Measurements from ENCODE around the gene ADAMTS17. TPM values are rescaled to one million over a fixed set of nuclear protein-coding genes. Genes with fewer than 3 reads are reported as not detected.

Gene ADAMTS17
- polyA plus RNA-seq, 2 of the 4 experiments (the other 2 are of a cell fraction), result 0.05 TPM; not detected in 1

DNA sequence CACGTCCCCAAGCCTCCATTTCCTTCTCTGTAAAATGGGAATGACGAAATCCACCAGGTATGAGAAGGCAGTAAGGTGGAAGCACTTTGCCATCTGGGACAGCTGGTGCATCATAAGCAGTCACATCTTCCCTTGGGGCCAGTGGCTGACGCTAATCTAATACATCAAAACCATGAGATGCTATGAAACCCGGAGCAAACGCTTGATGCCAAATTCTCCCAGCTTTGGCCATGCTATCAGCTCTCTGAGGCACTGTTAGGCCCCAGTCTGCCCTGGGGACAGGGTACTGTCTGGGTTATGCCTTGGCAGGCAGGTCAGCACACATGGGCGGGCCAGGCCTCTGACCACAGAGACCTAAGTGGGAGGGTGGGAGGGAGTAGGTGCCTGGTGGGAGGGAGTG lies 66.1 kb downstream of the ADAMTS17 start:
- POLR2A ChIA-PET, result no interaction called here
- CTCF ChIA-PET, result no interaction called here

DNA sequence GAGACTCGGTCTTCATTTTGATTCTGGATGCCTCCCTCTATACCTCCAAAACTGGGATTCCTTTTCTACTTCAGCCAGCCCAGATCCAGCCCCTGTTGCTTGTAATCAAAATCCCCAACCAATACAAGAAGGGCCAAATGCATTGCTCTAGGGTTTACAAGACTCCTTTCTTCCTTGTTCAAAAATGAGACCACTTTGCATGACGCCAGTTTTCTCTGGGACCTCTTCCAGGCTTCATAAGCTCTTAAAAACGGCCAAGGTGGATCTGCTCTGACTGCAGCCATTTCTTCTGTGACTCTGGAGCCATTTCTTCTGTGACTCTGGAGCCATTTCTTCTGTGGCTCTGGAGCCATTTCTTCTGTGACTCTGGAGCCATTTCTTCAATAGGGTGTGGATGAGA lies 71.9 kb downstream of the ADAMTS17 start:
- ChIA-PET CTCF (interaction anchor here (0.6 kb wide), 1 partner anchor 273 kb away, joined by 3 read pairs; no protein-coding TSS in a partner anchor), POLR2A (no interaction called here)
- Histone ChIP-seq H3K9me3 (peaks cover 23% of the 10 kb centered on the region; the same call in 1 of the 3 replicates), H3K27ac (no peak overlapping the region), H3K4me1 (no peaks in the 10 kb centered on the region), H3K4me3 (no peak overlapping the region), H3K4me2 (no peak overlapping the region)
- no peak for TF ChIP-seq FOSB (CRISPR knock-in tag; IDR thresholded peaks at IDR 0.05)
- TF ChIP-seq, protein P1, sequence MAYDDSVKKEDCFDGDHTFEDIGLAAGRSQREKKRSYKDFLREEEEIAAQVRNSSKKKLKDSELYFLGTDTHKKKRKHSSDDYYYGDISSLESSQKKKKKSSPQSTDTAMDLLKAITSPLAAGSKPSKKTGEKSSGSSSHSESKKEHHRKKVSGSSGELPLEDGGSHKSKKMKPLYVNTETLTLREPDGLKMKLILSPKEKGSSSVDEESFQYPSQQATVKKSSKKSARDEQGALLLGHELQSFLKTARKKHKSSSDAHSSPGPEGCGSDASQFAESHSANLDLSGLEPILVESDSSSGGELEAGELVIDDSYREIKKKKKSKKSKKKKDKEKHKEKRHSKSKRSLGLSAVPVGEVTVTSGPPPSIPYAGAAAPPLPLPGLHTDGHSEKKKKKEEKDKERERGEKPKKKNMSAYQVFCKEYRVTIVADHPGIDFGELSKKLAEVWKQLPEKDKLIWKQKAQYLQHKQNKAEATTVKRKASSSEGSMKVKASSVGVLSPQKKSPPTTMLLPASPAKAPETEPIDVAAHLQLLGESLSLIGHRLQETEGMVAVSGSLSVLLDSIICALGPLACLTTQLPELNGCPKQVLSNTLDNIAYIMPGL (CRISPR knock-in tag; IDR thresholded peaks at IDR 0.05; ENCODE audit: borderline replicate concordance), result no peak
- TF ChIP-seq, protein P2, sequence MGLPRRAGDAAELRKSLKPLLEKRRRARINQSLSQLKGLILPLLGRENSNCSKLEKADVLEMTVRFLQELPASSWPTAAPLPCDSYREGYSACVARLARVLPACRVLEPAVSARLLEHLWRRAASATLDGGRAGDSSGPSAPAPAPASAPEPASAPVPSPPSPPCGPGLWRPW (IDR thresholded peaks at IDR 0.05), result no peak
- no peak for TF ChIP-seq JUN (IDR thresholded peaks at IDR 0.05)
- no peak for TF ChIP-seq CBX8 (IDR thresholded peaks at IDR 0.05)
- no peak for TF ChIP-seq ZNF302 (CRISPR knock-in tag; IDR thresholded peaks at IDR 0.05)
- TF ChIP-seq, protein P3, sequence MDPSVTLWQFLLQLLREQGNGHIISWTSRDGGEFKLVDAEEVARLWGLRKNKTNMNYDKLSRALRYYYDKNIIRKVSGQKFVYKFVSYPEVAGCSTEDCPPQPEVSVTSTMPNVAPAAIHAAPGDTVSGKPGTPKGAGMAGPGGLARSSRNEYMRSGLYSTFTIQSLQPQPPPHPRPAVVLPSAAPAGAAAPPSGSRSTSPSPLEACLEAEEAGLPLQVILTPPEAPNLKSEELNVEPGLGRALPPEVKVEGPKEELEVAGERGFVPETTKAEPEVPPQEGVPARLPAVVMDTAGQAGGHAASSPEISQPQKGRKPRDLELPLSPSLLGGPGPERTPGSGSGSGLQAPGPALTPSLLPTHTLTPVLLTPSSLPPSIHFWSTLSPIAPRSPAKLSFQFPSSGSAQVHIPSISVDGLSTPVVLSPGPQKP (IDR thresholded peaks at IDR 0.05; ENCODE audit: low read depth, low read length), result no peak
- TF ChIP-seq EHF (CRISPR knock-in tag; IDR thresholded peaks at IDR 0.05), result no peak
- no peak for TF ChIP-seq ZSCAN20 (CRISPR knock-in tag; IDR thresholded peaks at IDR 0.05)
- no peak for TF ChIP-seq ESRRA (IDR thresholded peaks at IDR 0.05; ENCODE audit: borderline replicate concordance, low read length)
- no peak for TF ChIP-seq HEYL (CRISPR knock-in tag; IDR thresholded peaks at IDR 0.05)
- TF ChIP-seq TFCP2L1 (CRISPR knock-in tag; IDR thresholded peaks at IDR 0.05), result no peak
- no peak for TF ChIP-seq KDM5A (IDR thresholded peaks at IDR 0.05)
- TF ChIP-seq, protein P4, sequence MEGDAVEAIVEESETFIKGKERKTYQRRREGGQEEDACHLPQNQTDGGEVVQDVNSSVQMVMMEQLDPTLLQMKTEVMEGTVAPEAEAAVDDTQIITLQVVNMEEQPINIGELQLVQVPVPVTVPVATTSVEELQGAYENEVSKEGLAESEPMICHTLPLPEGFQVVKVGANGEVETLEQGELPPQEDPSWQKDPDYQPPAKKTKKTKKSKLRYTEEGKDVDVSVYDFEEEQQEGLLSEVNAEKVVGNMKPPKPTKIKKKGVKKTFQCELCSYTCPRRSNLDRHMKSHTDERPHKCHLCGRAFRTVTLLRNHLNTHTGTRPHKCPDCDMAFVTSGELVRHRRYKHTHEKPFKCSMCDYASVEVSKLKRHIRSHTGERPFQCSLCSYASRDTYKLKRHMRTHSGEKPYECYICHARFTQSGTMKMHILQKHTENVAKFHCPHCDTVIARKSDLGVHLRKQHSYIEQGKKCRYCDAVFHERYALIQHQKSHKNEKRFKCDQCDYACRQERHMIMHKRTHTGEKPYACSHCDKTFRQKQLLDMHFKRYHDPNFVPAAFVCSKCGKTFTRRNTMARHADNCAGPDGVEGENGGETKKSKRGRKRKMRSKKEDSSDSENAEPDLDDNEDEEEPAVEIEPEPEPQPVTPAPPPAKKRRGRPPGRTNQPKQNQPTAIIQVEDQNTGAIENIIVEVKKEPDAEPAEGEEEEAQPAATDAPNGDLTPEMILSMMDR (IDR thresholded peaks at IDR 0.05), result no peak
- TF ChIP-seq ZC3H11A (IDR thresholded peaks at IDR 0.05), result no peak
- ATAC-seq (no peak), DNase-seq (ENCODE audit: low read depth in 1 of 2, low spot score in 1 of 2) (no peak), FAIRE-seq (no peak)
- 3% methylated on average over 3 of the region's 3 CpGs for WGBS (ENCODE audit: missing lambda C conversion rate)

More for the DNA sequence above, 66.1 kb downstream of the ADAMTS17 start:
- H3K27ac ChIP-seq, result no peak overlapping the region
- FAIRE-seq, result no peak
- WGBS (ENCODE audit: missing lambda C conversion rate), result 0% methylated on average over 5 of the region's 6 CpGs
- no peak for DNase-seq (ENCODE audit: low read depth in 1 of 2, low spot score in 1 of 2)
- H3K9me3 ChIP-seq, result peaks cover 18% of the 10 kb centered on the region; the same call in 1 of the 3 replicates
- H3K4me1 ChIP-seq, result no peaks in the 10 kb centered on the region
- TF ChIP-seq RNF2 (IDR thresholded peaks at IDR 0.05; ENCODE audit: borderline replicate concordance, low read depth), result no peak
- no peak for TF ChIP-seq HOXB13 (CRISPR knock-in tag; IDR thresholded peaks at IDR 0.05; ENCODE audit: low read depth)
- no peak for TF ChIP-seq FOSB (CRISPR knock-in tag; IDR thresholded peaks at IDR 0.05)
- no peak for TF ChIP-seq NFE2L2 (conservative IDR thresholded peaks at IDR 0.05; ENCODE audit: low read length)
- no peak for TF ChIP-seq KDM1A (IDR thresholded peaks at IDR 0.05; ENCODE audit: low read depth)
- no peak overlapping the region for H3K4me2 ChIP-seq
- no peak overlapping the region for H3K4me3 ChIP-seq
- ATAC-seq, result no peak

DNA sequence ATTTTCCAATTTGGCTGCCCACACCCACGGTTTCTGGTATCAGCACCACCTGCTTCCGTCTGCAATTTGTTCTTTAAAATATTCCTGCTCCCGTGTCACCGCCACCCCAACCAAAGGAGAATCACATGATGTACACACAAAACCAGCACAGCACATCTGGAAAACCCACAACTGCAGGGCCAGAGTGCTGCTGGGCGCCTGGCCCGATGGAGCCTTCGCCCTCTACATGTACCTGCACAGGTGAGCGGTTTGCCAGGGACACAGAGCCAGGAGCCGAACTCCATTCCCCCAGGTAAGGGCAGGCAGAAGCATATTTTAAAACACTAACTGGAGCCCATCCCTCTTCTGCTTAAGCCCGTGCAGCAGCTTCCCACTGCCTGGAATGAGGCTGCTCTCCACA lies 75.6 kb downstream of the ADAMTS17 start:
- FAIRE-seq (no peak), ATAC-seq (no peak)
- POLR2A ChIA-PET, result no interaction called here

More for the DNA sequence above, 75.6 kb downstream of the ADAMTS17 start:
- H3K4me2 ChIP-seq, result no peak overlapping the region
- H3K9me3 ChIP-seq, result 0 out of 3 replicates have a peak, but pooled peaks cover 6% of the 10 kb centered on the region
- CTCF ChIA-PET, result no interaction called here
- TF ChIP-seq CEBPB (IDR thresholded peaks at IDR 0.05), result no peak
- no peak for TF ChIP-seq HEYL (CRISPR knock-in tag; IDR thresholded peaks at IDR 0.05)
- no peak for TF ChIP-seq POLR2A (IDR thresholded peaks at IDR 0.05; ENCODE audit: low read length)
- TF ChIP-seq CHD4 (IDR thresholded peaks at IDR 0.05; ENCODE audit: borderline replicate concordance), result no peak
- TF ChIP-seq, protein P5, sequence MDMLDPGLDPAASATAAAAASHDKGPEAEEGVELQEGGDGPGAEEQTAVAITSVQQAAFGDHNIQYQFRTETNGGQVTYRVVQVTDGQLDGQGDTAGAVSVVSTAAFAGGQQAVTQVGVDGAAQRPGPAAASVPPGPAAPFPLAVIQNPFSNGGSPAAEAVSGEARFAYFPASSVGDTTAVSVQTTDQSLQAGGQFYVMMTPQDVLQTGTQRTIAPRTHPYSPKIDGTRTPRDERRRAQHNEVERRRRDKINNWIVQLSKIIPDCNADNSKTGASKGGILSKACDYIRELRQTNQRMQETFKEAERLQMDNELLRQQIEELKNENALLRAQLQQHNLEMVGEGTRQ (IDR thresholded peaks at IDR 0.05), result no peak
- H3K4me3 ChIP-seq, result no peak overlapping the region
- WGBS (ENCODE audit: missing lambda C conversion rate), result 12% methylated on average over 10 of the region's 10 CpGs
- DNase-seq (ENCODE audit: low read depth in 1 of 2, low spot score in 1 of 2), result no peak
- no peaks in the 10 kb centered on the region for H3K4me1 ChIP-seq
- H3K27ac ChIP-seq, result no peak overlapping the region

Data from A549 (cell line).